Measurements from ENCODE around the gene DCN.

GRCh38 chr12:91103624-91104023 is 79.0 kb downstream of the DCN start:
- TF ChIP-seq EZH2 (IDR thresholded peaks at IDR 0.05) (no peak), EZH2phosphoT487 (IDR thresholded peaks at IDR 0.05) (no peak)
- TF ChIP-seq, protein P1, sequence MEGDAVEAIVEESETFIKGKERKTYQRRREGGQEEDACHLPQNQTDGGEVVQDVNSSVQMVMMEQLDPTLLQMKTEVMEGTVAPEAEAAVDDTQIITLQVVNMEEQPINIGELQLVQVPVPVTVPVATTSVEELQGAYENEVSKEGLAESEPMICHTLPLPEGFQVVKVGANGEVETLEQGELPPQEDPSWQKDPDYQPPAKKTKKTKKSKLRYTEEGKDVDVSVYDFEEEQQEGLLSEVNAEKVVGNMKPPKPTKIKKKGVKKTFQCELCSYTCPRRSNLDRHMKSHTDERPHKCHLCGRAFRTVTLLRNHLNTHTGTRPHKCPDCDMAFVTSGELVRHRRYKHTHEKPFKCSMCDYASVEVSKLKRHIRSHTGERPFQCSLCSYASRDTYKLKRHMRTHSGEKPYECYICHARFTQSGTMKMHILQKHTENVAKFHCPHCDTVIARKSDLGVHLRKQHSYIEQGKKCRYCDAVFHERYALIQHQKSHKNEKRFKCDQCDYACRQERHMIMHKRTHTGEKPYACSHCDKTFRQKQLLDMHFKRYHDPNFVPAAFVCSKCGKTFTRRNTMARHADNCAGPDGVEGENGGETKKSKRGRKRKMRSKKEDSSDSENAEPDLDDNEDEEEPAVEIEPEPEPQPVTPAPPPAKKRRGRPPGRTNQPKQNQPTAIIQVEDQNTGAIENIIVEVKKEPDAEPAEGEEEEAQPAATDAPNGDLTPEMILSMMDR (IDR thresholded peaks at IDR 0.05): no peak

Measured in neural progenitor cell (in vitro differentiated cells).